Right lobe of liver (tissue), 6 donors: ENCODE data around the gene TYMS. TPM values are rescaled to one million over a fixed set of nuclear protein-coding genes. Genes with fewer than 3 reads are reported as not detected.
A peak's percentile ranks its signal among the peaks of the same experiment; 100 is the strongest.

Experiments used
- ATAC-seq, 4 donors: fragments of 200-7000 bp; cut with Tn5 transposase; one replicate each; pipeline ENCODE4 v1.9.1; 2020; ENCODE audit warnings: mild to moderate bottlenecking in 4 of 4, moderate library complexity in 4 of 4
- DNase-seq, 3 donors: peaks; one replicate each; pipeline ENCODE4 v3.0.0-alpha.2; 2020
- H3K27ac ChIP-seq, 3 donors: fragments of 200-600 bp; one replicate each; pipeline ENCODE4 v1.8.0; 2022
- H3K27me3 ChIP-seq, 2 donors: fragments of 200-600 bp; one replicate each; pipeline ENCODE4 v1.8.0; 2022
- H3K36me3 ChIP-seq, 4 donors: fragments of 200-600 bp; sonication (generic) in 1 of 4; one replicate each; pipeline versions ENCODE4 v1.5.1 to v1.8.0; 2017 to 2022; ENCODE audit warnings: control low read depth in 1 of 4
- H3K4me1 ChIP-seq, 4 donors: fragments of 200-600 bp; sonication (generic) in 1 of 4; one replicate each; pipeline versions ENCODE4 v1.5.1 to v1.8.0; 2017 to 2022; ENCODE audit warnings: control low read depth in 1 of 4
- H3K4me3 ChIP-seq, 3 donors: fragments of 200-600 bp; one replicate each; pipeline ENCODE4 v1.8.0; 2022
- H3K9me3 ChIP-seq, 4 donors: fragments of 200-600 bp; sonication (generic) in 1 of 4; one replicate each; pipeline versions ENCODE4 v1.5.1 to v1.8.0; 2017 to 2022; ENCODE audit warnings: control low read depth in 1 of 4
- CTCF ChIP-seq, 4 donors: fragments of 200-600 bp in 3 of 4; fragments of 450-650 bp in 1 of 4; IDR thresholded peaks; one replicate each; pipeline versions ENCODE4 v1.5.1 to v1.8.0; 2016 to 2022; ENCODE audit warnings: antibody characterized with exemption in 4 of 4, mild to moderate bottlenecking in 2 of 4
- POLR2A ChIP-seq: fragments of 450-650 bp; IDR thresholded peaks from one replicate; pipeline ENCODE4 v1.6.1; 2017; ENCODE audit warnings: antibody characterized with exemption, mild to moderate bottlenecking
- WGBS: methylation state at CpG from one replicate; pipeline ENCODE4 v1.1.6; 2018; ENCODE audit warnings: low coverage, low lambda C conversion rate; ENCODE audit not compliant: insufficient coverage; ENCODE audit errors: missing lambda C conversion rate; 5-methylcytosine and 5-hydroxymethylcytosine counted together
- intact Hi-C, 2 donors: fragments of 100-400 bp; cut with DNase I; formaldehyde crosslinking; loops; one replicate each; pipeline versions ENCODE4 v1.11.2 to v1.14.1; 2022
- total RNA-seq, 6 experiments: library from RNA; depleted of rRNA in 2 of 6; stranded (reverse); fragments of >200 nt in 2 of 6; fragmentation: NEBNext Ultra II Directional in 3 of 6; extraction: Animal tissue kit (Norgen Biotek cat#: 25700) in 3 of 6; gene quantifications; one replicate each; pipeline versions ENCODE4 v1.1.0 to v1.2.4, GENCODE V29; 2016 to 2023
- donor health status: DM: no; HTN: yes; CAD: no.
- donor health status: DM: no; HTN: no; CAD: no.
- donor health status: DM: no; HTN: no; CAD: no.
- donor health status: DM: no; HTN: yes; CAD: no.
- donor health status: DM: no; HTN: yes; CAD: no.

Gene TYMS
- total RNA-seq, 6 experiments from 2014 or later, result 1.1 to 14.9 (median 4.2) TPM

DNA sequence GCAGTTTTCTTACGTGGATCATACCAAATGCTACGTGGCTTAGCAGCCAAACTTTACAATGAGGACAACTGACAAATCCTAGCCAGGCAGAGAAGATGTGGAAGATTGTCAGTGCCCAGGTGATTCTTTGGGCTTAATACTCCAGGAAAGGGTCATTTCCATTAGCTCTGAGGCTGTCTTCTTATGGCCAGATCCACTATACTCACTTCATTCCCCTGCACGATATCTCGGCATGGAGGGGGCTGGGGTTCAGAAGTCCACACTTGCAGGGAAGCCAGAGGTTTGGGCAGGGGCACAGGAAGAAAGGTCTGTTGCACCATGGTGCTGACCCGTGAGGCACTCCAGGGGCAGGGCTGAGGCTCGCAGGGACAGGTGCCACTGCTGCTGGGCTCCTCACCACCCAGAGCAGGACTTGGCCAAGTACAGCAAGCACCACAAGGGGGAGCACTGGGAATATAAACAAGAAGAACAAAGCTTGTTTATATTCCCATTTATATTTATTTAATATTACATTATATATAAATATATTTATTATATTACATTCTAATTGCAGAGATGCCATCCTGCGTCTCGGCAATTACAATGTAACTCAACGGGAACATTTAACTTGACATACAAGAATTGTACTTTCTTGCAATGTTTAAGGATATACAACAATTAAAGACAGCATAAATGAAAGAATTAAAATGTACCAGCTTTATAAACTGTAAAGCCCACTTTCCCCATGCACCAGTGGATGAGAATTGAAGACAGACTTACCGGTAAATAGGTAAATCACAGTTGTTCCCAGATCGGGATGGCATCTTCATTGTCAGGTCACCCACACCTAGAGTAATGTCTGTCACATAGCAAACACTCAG is 33.5 kb upstream of the TYMS start:
- intact Hi-C loops, result no loop called here

GRCh38 chr18:627231-627630 is 30.2 kb upstream of the TYMS start:
- ATAC-seq, result no peak
- intact Hi-C loops, result loop anchor here in 1 of 2 donors (5.0 kb wide), 1 partner anchor 205 kb away; no protein-coding TSS in a partner anchor
- Histone ChIP-seq H3K27ac (no peak overlapping the region), H3K36me3 (no peaks in the 10 kb centered on the region), H3K4me3 (no peak overlapping the region), H3K27me3 (no peaks in the 10 kb centered on the region), H3K9me3 (no peaks in the 10 kb centered on the region), H3K4me1 (no peaks in the 10 kb centered on the region)
- WGBS, result 53% methylated on average over 2 of the region's 2 CpGs
- TF ChIP-seq POLR2A, result no peak
- no peak for DNase-seq

More for the DNA sequence above, 33.5 kb upstream of the TYMS start:
- ATAC-seq (peak; percentile 96 to 98 (median 96)), DNase-seq (peak; percentile 67 to 74 (median 68))
- Histone ChIP-seq H3K4me3 (no peak overlapping the region), H3K9me3 (no peaks in the 10 kb centered on the region), H3K27ac (no peak overlapping the region), H3K27me3 (no peaks in the 10 kb centered on the region), H3K4me1 (no peaks in the 10 kb centered on the region), H3K36me3 (no peaks in the 10 kb centered on the region)
- TF ChIP-seq POLR2A (no peak), CTCF (IDR thresholded peaks at IDR 0.05) (peak; percentile 34 to 82 (median 82))
- 28% methylated on average over 10 of the region's 11 CpGs for WGBS

- H3K36me3 ChIP-seq, result no peaks in the 10 kb centered on the region
- H3K4me1 ChIP-seq, result no peaks in the 10 kb centered on the region
- ATAC-seq (no peak), DNase-seq (no peak)
- intact Hi-C loops, result loop anchor here in 1 of 2 donors (5.0 kb wide), 1 partner anchor 203 kb away; no protein-coding TSS in a partner anchor
- H3K9me3 ChIP-seq, result no peaks in the 10 kb centered on the region
- TF ChIP-seq CTCF (IDR thresholded peaks at IDR 0.05), result no peak
- no peak for TF ChIP-seq POLR2A
- no peak overlapping the region for H3K4me3 ChIP-seq
- 70% methylated on average over 5 of the region's 6 CpGs for WGBS
- no peaks in the 10 kb centered on the region for H3K27me3 ChIP-seq
- H3K27ac ChIP-seq, result no peak overlapping the region
Observed at GRCh38 chr18:629269-630150, 27.9 kb upstream of the TYMS start.

GRCh38 chr18:631560-631959 is 25.9 kb upstream of the TYMS start:
- Histone ChIP-seq H3K27me3 (no peaks in the 10 kb centered on the region), H3K27ac (no peak overlapping the region), H3K36me3 (no peaks in the 10 kb centered on the region), H3K4me3 (no peak overlapping the region), H3K9me3 (no peaks in the 10 kb centered on the region), H3K4me1 (no peaks in the 10 kb centered on the region)
- intact Hi-C loops, result no loop called here
- ATAC-seq (no peak), DNase-seq (no peak)
- TF ChIP-seq CTCF (IDR thresholded peaks at IDR 0.05), result no peak
- TF ChIP-seq POLR2A, result no peak
